GM18517 (cell line): ENCODE measurements around the gene FASTK.

Experiments used
- ATAC-seq: cut with Tn5 transposase; IDR thresholded peaks from one replicate; pipeline ENCODE4 v1.9.1; 2021; ENCODE audit warnings: mild to moderate bottlenecking, moderate library complexity; ENCODE audit not compliant: unreplicated experiment

Gene FASTK

GRCh38 chr7:151118108-151119054 is 37.8 kb upstream of the FASTK start:
- ATAC-seq, result no peak

GRCh38 chr7:151117565-151117964 is 37.0 kb upstream of the FASTK start:
- ATAC-seq, result no peak

GRCh38 chr7:151116603-151117440 is 36.2 kb upstream of the FASTK start:
- no peak for ATAC-seq

DNA sequence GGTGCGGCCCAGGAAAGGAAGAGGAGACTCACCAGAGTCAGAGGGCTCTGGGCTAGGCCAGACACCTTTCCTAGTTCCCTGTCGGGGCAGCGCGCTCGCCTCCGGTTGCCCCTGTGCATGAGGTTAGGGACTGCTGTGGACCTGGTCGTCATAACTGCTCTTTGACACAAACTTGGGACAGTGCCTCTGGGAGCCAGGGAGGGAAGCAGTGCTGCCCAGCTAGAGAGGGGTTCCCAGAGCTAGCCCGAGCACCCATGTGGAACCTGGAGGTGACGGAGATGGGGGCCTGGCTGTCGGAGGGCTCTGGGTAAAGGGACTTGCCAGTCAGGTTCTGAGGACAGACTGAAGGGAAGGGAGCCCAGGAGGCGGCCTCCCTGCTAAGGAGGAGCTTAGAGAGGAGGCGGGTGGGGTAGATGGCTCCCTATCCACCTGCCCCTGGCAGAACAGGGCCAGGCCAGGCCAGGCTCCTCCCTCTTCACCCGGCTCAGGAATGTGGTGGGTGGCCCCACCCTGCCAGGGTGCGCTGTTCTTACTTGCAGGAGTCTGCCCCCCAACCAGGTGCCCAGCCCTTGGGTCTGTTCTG is 35.3 kb upstream of the FASTK start:
- ATAC-seq, result no peak

GRCh38 chr7:151115121-151115835 is 34.7 kb upstream of the FASTK start:
- ATAC-seq, result no peak

GRCh38 chr7:151114151-151115090 is 33.8 kb upstream of the FASTK start:
- ATAC-seq, result no peak

- ATAC-seq, result no peak
Measured at GRCh38 chr7:151113344-151114150, 32.9 kb upstream of the FASTK start.

DNA sequence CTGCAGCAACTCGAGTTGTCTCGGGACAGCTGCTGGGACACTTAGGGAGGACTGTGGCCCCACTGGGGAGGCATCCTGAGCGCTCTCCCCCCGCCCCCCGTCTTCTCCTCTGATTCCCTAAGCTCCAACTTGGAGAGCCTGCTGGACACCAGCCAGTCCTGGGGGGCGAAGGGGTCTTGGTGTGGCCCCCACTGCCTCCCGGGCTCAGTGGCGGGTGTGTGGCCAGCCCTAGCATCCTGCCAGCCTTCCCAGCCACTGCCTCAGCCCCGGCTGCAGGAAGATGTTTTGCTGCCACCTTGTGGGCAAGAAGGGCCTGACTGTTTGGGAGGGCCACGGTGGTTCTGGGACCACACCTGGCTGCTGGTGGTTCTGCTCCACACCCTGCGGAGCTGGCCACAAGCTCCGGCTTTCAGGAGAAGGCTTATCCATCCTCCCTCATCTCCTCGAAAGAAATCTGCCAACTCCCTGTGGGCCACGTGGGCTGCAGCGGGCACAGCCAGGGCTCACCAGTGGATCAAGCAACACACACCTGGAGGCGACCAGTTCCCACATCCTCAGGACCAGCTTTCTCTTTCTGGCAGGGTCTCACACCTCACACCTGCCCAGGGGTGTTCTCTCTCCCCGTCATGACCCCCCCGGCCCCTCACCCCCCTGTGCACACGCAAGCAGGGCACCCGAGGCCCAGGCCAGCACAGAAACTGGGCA is 30.5 kb upstream of the FASTK start:
- ATAC-seq, result peak; percentile 68

DNA sequence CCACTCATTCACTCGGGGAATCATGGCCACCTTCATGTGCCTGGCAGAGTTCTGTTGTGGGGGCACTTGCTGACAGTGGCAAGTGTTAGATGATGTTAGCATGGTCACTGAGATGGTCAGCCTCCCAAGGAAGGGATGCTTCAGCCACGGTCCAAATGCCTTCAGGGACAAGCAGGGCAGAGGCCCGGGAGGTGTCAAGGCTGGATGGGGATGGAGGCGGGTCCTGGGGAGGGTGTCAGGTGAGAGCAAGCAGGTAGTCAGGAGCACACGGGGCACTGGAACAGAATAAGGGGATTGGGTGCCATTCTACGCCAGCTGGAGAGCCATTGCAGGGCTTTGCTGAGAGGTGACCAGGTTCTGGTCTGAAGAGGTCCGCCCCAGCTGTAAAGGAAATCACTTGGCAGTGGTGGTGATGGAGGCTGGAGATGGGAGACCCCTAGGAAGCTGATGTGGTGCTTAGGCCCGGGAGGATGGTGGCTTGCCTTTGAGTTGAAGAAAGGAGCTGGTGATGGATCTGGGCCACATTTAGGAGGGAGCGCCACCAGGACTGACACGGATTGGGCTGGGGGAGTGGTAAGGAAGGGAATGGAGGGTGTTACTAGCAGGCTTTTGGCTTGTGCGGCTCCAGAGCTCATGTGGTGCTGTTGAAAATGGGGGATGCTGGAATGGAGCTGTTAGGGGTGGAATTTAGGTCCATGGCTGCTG is 29.8 kb upstream of the FASTK start:
- no peak for ATAC-seq

DNA sequence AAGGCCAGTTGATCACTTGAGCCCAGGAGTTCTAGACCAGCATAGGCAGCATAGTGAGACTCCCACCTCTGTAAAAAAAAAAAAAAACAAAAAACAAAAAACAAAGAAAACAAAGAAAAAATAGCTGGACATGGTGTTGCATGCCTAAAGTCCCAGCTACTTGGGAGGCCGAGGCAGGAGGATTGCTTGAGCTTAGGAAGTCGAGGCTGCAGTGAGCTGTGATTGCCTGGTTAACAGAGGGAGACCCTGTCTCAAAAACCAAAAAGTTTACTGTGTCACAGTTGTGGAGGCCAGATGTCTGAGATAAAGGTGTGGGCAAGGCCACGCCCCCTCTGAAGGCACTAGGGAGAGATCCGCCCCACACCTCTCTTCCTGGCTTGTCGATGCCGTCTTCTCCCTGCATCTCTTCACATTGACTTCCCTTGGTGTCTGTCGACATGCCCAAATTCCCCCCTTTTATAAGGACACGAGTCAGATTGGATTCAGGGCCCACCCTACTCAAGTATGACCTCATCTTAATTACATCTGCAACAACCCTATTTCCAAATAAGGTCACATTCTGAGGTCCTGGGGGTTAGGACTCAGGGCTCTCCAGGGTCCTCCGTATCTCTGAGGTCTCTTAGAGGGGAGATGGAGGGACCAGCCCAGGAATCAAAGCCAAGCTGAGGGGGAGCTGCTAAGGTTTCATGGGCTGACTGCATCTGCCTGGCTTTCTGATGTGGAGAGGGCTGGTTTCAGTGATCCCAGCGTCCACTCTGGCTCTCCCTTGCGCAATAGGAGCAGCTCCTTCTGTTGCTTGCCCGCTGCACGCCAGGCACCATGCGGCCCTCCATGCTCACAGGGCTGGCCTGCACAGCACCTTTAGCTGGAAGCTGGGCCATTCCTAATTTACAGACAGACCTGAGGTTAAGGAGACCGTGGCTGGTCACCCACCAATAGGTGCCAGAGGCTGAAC is 28.8 kb upstream of the FASTK start:
- no peak for ATAC-seq

DNA sequence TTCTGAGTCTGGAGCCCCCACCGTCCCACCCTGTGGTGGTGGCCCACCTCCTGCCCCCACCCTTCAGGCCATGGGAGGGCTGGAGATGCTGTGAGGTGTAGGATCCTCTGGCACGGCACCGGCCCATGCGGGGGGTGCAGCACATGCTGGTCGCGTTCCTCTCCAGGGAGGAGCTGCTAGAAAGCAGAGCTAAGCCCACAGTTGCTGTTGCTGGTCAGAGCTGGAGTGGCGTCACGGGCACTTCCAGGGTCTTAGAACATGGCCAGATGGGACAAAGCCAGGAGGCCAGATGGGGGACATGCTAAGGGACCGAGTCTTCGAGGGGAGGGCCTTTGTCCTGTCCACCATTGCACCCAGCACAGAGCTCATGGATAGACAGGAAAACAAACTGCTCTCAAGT is 27.3 kb upstream of the FASTK start:
- ATAC-seq, result no peak

DNA sequence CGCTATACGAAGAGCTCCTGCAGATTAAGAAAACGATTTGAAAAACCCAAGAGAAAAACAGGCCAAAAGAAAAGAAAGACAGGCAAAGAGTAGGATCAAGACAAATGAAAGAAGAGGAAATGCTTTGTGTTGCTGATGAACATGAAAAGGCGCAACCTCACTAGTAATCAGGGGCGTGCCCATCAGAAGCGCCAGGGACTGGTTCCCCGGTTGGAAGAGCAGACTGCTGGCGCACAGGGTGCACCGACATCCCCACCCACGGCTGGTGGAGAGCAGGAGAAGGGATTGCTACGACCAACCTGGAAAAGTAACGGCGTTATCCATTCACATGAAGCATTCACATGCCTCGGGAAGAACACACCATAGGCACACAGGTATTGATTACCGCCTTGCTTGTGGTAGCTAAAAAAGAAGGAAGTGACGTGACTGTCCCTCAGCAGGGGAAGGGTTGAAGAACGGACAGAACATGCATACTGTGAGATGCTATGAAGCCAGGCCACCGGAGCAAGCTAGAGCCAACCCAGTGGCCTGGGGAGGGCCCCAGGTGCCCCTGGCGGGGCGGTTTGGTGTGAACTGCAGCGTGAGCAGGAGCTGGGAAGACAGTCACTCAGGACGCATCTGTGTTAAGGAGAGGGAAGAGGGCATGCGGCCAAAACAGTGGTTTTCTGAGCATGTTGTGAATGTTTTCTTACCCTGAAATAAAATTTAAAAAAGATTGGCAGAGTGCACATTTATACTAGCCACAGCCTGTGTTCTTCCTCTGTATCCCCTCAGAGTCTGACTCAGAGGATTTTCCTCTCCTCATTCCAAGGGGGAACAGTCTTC is 24.0 kb upstream of the FASTK start:
- ATAC-seq, result no peak

GRCh38 chr7:151103973-151104372 is 23.4 kb upstream of the FASTK start:
- no peak for ATAC-seq

DNA sequence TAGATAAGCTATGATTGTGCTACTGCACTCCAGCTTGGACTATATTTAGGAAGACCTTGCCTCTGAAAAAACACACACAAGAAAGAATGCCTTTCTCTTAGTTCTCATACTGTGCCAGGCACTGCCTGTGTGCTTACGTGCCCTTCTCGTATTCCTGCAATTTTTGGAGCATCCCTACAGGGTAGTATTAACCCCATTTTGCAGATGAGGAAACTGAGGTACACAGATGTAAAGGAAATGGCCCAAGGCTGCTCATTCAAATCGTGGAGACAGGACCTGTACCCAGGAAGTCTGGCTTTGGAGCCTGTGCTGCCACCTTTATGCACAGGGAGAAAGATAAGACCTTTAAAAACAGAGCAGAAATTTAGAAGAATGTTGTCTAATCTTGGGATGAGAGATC is 22.4 kb upstream of the FASTK start:
- no peak for ATAC-seq

GRCh38 chr7:151101621-151102396 is 21.2 kb upstream of the FASTK start:
- ATAC-seq, result no peak
